SK-N-SH (cell line): Measurements from ENCODE around the gene FBP1. TPM values are rescaled to one million over a fixed set of nuclear protein-coding genes. Genes with fewer than 3 reads are reported as not detected.

Source experiments
- CTCF ChIA-PET: fragments of 300-600, 350-600 bp; formaldehyde crosslinking; extraction: SDS; loops from one replicate; lab custom pipeline; 2021; lab: Yijun Ruan, JAX
- POLR2A ChIA-PET: fragments of 350-600 bp; sonication (Branson Sonifier 250); formaldehyde crosslinking; extraction: SDS; loops from one replicate; lab custom pipeline; 2020; ENCODE audit warnings: antibody characterized with exemption, inconsistent platforms; lab: Yijun Ruan, JAX
- DNase-seq: peaks from one replicate; pipeline ENCODE4 v3.0.0; 2012
- H2AFZ ChIP-seq: fragments of 200-600 bp; sonication (generic); 2 replicates; pipeline ENCODE4 v1.8.1; 2016; ENCODE audit warnings: antibody characterized with exemption, mild to moderate bottlenecking, low read depth
- H3F3A ChIP-seq: fragments of 200-600 bp; sonication (generic); replicated peaks from 2 replicates; pipeline ENCODE3; 2016; ENCODE audit warnings: antibody characterized with exemption, mild to moderate bottlenecking; ENCODE audit not compliant: insufficient read depth
- H3K27ac ChIP-seq, 2 experiments: fragments of 200-500 bp in 1 of 2; fragments of 200-600 bp in 1 of 2; sonication (Bioruptor generic) in 1 of 2; sonication (generic), shearing (Covaris generic) in 1 of 2; 2 replicates each; pipeline versions ENCODE4 v1.5.1 to v1.6.1; 2014 to 2016; ENCODE audit warnings: low read depth in 2 of 2, inconsistent platforms in 1 of 2, low read length in 1 of 2, mild to moderate bottlenecking in 1 of 2, mixed read lengths in 1 of 2
- H3K27me3 ChIP-seq: fragments of 200-600 bp; sonication (generic), shearing (Covaris generic); 2 replicates; pipeline ENCODE4 v1.6.1; 2016; ENCODE audit warnings: mixed run types; ENCODE audit not compliant: insufficient read depth
- H3K36me3 ChIP-seq, 2 experiments: fragments of 200-500 bp in 1 of 2; fragments of 200-600 bp in 1 of 2; sonication (Bioruptor generic) in 1 of 2; sonication (generic) in 1 of 2; replicated peaks in 1 of 2; 2 replicates each; pipeline versions ENCODE3 to v1.5.1; 2014 to 2016; ENCODE audit warnings: low read length in 1 of 2, mild to moderate bottlenecking in 1 of 2; ENCODE audit not compliant: insufficient read depth in 2 of 2, control insufficient read depth in 1 of 2
- H3K4me1 ChIP-seq, 2 experiments: fragments of 200-500 bp in 1 of 2; fragments of 200-600 bp in 1 of 2; sonication (Bioruptor generic) in 1 of 2; sonication (generic), shearing (Covaris generic) in 1 of 2; 2 replicates each; pipeline versions ENCODE4 v1.5.1 to v1.6.1; 2014 to 2016; ENCODE audit warnings: low read depth in 1 of 2, low read length in 1 of 2, mixed run types in 1 of 2; ENCODE audit not compliant: insufficient read depth in 2 of 2, control insufficient read depth in 1 of 2
- H3K4me2 ChIP-seq: fragments of 200-600 bp; sonication (generic), shearing (Covaris generic); 2 replicates; pipeline ENCODE4 v1.6.1; 2017; ENCODE audit warnings: mixed run types
- H3K4me3 ChIP-seq, 2 experiments: fragments of 200-500 bp in 1 of 2; fragments of 200-600 bp in 1 of 2; sonication (Bioruptor generic) in 1 of 2; sonication (generic), shearing (Covaris generic) in 1 of 2; 2 replicates each; pipeline versions ENCODE4 v1.5.1 to v1.8.1; 2014 to 2016; ENCODE audit warnings: low read depth in 2 of 2, inconsistent platforms in 1 of 2, low read length in 1 of 2, mild to moderate bottlenecking in 1 of 2, mixed read lengths in 1 of 2, moderate library complexity in 1 of 2
- H3K79me2 ChIP-seq: fragments of 200-600 bp; sonication (generic); 2 replicates; pipeline ENCODE4 v1.8.1; 2017; ENCODE audit warnings: mild to moderate bottlenecking; ENCODE audit not compliant: insufficient read depth
- H3K9ac ChIP-seq: fragments of 200-600 bp; sonication (generic); 2 replicates; pipeline ENCODE4 v1.6.1; 2017; ENCODE audit warnings: mixed run types
- H3K9me2 ChIP-seq: fragments of 200-600 bp; sonication (generic); 2 replicates; pipeline ENCODE4 v1.6.1; 2017; ENCODE audit warnings: mixed run types
- H3K9me3 ChIP-seq: fragments of 200-600 bp; sonication (generic); 2 replicates; pipeline ENCODE4 v1.6.1; 2017; ENCODE audit warnings: mixed run types, mild to moderate bottlenecking, moderate library complexity
- H4K20me1 ChIP-seq: fragments of 200-600 bp; sonication (generic); 2 replicates; pipeline ENCODE4 v1.6.1; 2017; ENCODE audit warnings: mild to moderate bottlenecking, mixed run types; ENCODE audit not compliant: insufficient read depth
- CTCF ChIP-seq: fragments of 200-600 bp; sonication (generic); IDR thresholded peaks from 2 replicates; pipeline ENCODE4 v1.6.1; 2017; ENCODE audit warnings: antibody characterized with exemption, mild to moderate bottlenecking, moderate library complexity
- EP300 ChIP-seq, 2 experiments: IDR thresholded peaks; 2 replicates each; pipeline versions ENCODE4 v1.4.0 to v1.6.1; 2012; ENCODE audit warnings: borderline replicate concordance in 1 of 2, low read depth in 1 of 2, low read length in 1 of 2
- EZH2phosphoT487 ChIP-seq: fragments of 200-600 bp; sonication (generic); IDR thresholded peaks from 2 replicates; pipeline ENCODE4 v1.6.1; 2017; ENCODE audit warnings: low read depth, mixed run types, mild to moderate bottlenecking, antibody characterized with exemption, moderate library complexity, borderline replicate concordance
- FOSL2 ChIP-seq: IDR thresholded peaks from 2 replicates; pipeline ENCODE4 v1.4.0; 2012; ENCODE audit warnings: low read depth, mild to moderate bottlenecking, moderate library complexity, borderline replicate concordance
- GABPA ChIP-seq: IDR thresholded peaks from 2 replicates; pipeline ENCODE4 v1.4.0; 2012; ENCODE audit warnings: low read depth, mild to moderate bottlenecking
- MEF2A ChIP-seq: IDR thresholded peaks from 2 replicates; pipeline ENCODE4 v1.4.0; 2012; ENCODE audit warnings: low read depth, borderline replicate concordance
- REST ChIP-seq: IDR thresholded peaks from 2 replicates; pipeline ENCODE4 v1.6.1; 2012; ENCODE audit warnings: mild to moderate bottlenecking, low read depth, low read length, moderate library complexity
- RFX5 ChIP-seq: IDR thresholded peaks from 2 replicates; pipeline ENCODE4 v1.6.1; 2012; ENCODE audit warnings: mild to moderate bottlenecking, improper control_type of control experiment, low read length
- SMC3 ChIP-seq: IDR thresholded peaks from 2 replicates; pipeline ENCODE4 v1.6.1; 2012; ENCODE audit warnings: low read depth, low read length, improper control_type of control experiment
- TCF12 ChIP-seq: IDR thresholded peaks from 2 replicates; pipeline ENCODE4 v1.4.0; 2012
- WGBS: methylation state at CpG from one replicate; pipeline ENCODE4 v1.1.6; 2017; ENCODE audit warnings: low lambda C conversion rate; 5-methylcytosine and 5-hydroxymethylcytosine counted together
- polyA plus RNA-seq, 3 experiments: library from polyadenylated mRNA; depleted of rRNA; stranded (reverse); fragments of >200 nt; gene quantifications; 2 replicates each; pipeline ENCODE4 v1.2.3, GENCODE V29; 2012

The FBP1 gene
- polyA plus RNA-seq, 1 of the 3 experiments (the other 2 are of a cell fraction), result not detected

- TF ChIP-seq CTCF, result no peak
- TF ChIP-seq TCF12, result no peak
Measured at GRCh38 chr9:94560237-94560636, 79.1 kb downstream of the FBP1 start (continued).

GRCh38 chr9:94557376-94557775, 81.9 kb downstream of the FBP1 start:
- H2AFZ ChIP-seq, result no peak overlapping the region
- no peaks in the 10 kb centered on the region for H3K9me2 ChIP-seq
- CTCF ChIA-PET, result no interaction called here
- no peaks in the 10 kb centered on the region for H3K9me3 ChIP-seq
- H3F3A ChIP-seq, result no peaks in the 10 kb centered on the region
- no peak overlapping the region for H3K4me2 ChIP-seq
- H3K36me3 ChIP-seq, result no peaks in the 10 kb centered on the region
- 72% methylated on average over 4 of the region's 4 CpGs for WGBS
- no peak for DNase-seq
- H3K27ac ChIP-seq, result no peak overlapping the region
- no peaks in the 10 kb centered on the region; a peak in 1 of 4 replicates for H3K4me1 ChIP-seq
- H3K9ac ChIP-seq, result no peak overlapping the region
- no peaks in the 10 kb centered on the region for H3K27me3 ChIP-seq
- no peak overlapping the region for H3K4me3 ChIP-seq
- TF ChIP-seq RFX5 (no peak), EZH2phosphoT487 (no peak), SMC3 (no peak), EP300 (IDR thresholded peaks at IDR 0.05; ENCODE audit: borderline replicate concordance in 1 of 2, low read depth in 1 of 2, low read length in 1 of 2) (no peak), REST (no peak), FOSL2 (no peak), GABPA (no peak), MEF2A (no peak)
- POLR2A ChIA-PET, result no interaction called here
- H3K79me2 ChIP-seq, result no peaks in the 10 kb centered on the region
- no peaks in the 10 kb centered on the region for H4K20me1 ChIP-seq
